ENCODE data around the gene BCL11B.

GRCh38 chr14:99275222-99275584 is 3.2 kb upstream of the BCL11B start:
- TF ChIP-seq FOXA1 (IDR thresholded peaks at IDR 0.05): no peak
- TF ChIP-seq SP1 (IDR thresholded peaks at IDR 0.05): no peak
- no peak for TF ChIP-seq ELF4 (IDR thresholded peaks at IDR 0.05)

Data from HEK293T (cell line).